HL-60 (cell line): ENCODE data around the gene HTR4.

Experiments
- DNase-seq, 2 experiments: peaks; one replicate each; pipeline ENCODE4 v3.0.0-alpha.2; 2010 to 2020; ENCODE audit warnings: low read depth in 1 of 2, low spot score in 1 of 2
- H3K27ac ChIP-seq: fragments of 250-450 bp; sonication (Bioruptor Pico); replicated peaks from 2 replicates; pipeline ENCODE4 v1.5.1; 2020; ENCODE audit warnings: mild to moderate bottlenecking, moderate library complexity
- H3K27me3 ChIP-seq: fragments of 250-450 bp; sonication (Bioruptor Pico); 2 replicates; pipeline ENCODE4 v1.5.1; 2021; ENCODE audit warnings: mild to moderate bottlenecking, moderate library complexity; ENCODE audit not compliant: insufficient read depth, poor library complexity, severe bottlenecking
- H3K4me3 ChIP-seq: replicated peaks from 2 replicates; pipeline ENCODE4 v1.5.1; 2011; ENCODE audit warnings: mild to moderate bottlenecking, control low read depth, low read length; ENCODE audit not compliant: insufficient read depth
- CTCF ChIP-seq: IDR thresholded peaks from one replicate; pipeline ENCODE4 v1.5.1; 2011; ENCODE audit warnings: low read length, control low read depth, inconsistent platforms; ENCODE audit not compliant: insufficient read depth
- GABPA ChIP-seq: IDR thresholded peaks from 2 replicates; pipeline ENCODE4 v1.6.1; 2012; ENCODE audit warnings: low read depth
- POLR2AphosphoS5 ChIP-seq: IDR thresholded peaks from 2 replicates; pipeline ENCODE4 v1.6.1; 2012; ENCODE audit warnings: low read depth
- REST ChIP-seq: IDR thresholded peaks from 2 replicates; pipeline ENCODE4 v1.6.1; 2012; ENCODE audit warnings: low read depth; ENCODE audit not compliant: insufficient replicate concordance
- SPI1 ChIP-seq: IDR thresholded peaks from 2 replicates; pipeline ENCODE4 v1.6.1; 2012; ENCODE audit warnings: low read depth, mild to moderate bottlenecking, borderline replicate concordance

Gene HTR4

GRCh38 chr5:148632255-148633066 is 21.9 kb downstream of the HTR4 start:
- Histone ChIP-seq H3K27me3 (peaks cover 6% of the 10 kb centered on the region), H3K4me3 (no peak overlapping the region)

GRCh38 chr5:148626986-148627385 is 27.3 kb downstream of the HTR4 start:
- peaks cover 4% of the 10 kb centered on the region for H3K27me3 ChIP-seq
- no peak overlapping the region for H3K4me3 ChIP-seq
- DNase-seq: no peak
- TF ChIP-seq POLR2AphosphoS5: no peak
- no peak for TF ChIP-seq GABPA
- no peak for TF ChIP-seq REST
- TF ChIP-seq CTCF: no peak
- TF ChIP-seq SPI1: no peak
- H3K27ac ChIP-seq: no peak overlapping the region

More at GRCh38 chr5:148632255-148633066, 21.9 kb downstream of the HTR4 start:
- no peak for DNase-seq
- TF ChIP-seq GABPA (no peak), REST (no peak), POLR2AphosphoS5 (no peak), CTCF (no peak), SPI1 (no peak)
- H3K27ac ChIP-seq: no peak overlapping the region

GRCh38 chr5:148626081-148626613 is 28.2 kb downstream of the HTR4 start:
- no peak for DNase-seq
- H3K27ac ChIP-seq: no peak overlapping the region
- no peak for TF ChIP-seq CTCF
- no peak for TF ChIP-seq SPI1
- no peak for TF ChIP-seq POLR2AphosphoS5
- TF ChIP-seq GABPA: no peak
- no peak for TF ChIP-seq REST
- peaks cover 4% of the 10 kb centered on the region for H3K27me3 ChIP-seq
- H3K4me3 ChIP-seq: no peak overlapping the region
